Measurements from ENCODE around the gene TIRAP. TPM values are rescaled to one million over a fixed set of nuclear protein-coding genes. Genes with fewer than 3 reads are reported as not detected.

TIRAP gene
- total and polyA plus RNA-seq, 9 of the 15 experiments (the other 6 are each of a cell fraction or from before 2014, with no cell fraction given) = 0.60 to 8.7 (median 3.7) TPM

DNA sequence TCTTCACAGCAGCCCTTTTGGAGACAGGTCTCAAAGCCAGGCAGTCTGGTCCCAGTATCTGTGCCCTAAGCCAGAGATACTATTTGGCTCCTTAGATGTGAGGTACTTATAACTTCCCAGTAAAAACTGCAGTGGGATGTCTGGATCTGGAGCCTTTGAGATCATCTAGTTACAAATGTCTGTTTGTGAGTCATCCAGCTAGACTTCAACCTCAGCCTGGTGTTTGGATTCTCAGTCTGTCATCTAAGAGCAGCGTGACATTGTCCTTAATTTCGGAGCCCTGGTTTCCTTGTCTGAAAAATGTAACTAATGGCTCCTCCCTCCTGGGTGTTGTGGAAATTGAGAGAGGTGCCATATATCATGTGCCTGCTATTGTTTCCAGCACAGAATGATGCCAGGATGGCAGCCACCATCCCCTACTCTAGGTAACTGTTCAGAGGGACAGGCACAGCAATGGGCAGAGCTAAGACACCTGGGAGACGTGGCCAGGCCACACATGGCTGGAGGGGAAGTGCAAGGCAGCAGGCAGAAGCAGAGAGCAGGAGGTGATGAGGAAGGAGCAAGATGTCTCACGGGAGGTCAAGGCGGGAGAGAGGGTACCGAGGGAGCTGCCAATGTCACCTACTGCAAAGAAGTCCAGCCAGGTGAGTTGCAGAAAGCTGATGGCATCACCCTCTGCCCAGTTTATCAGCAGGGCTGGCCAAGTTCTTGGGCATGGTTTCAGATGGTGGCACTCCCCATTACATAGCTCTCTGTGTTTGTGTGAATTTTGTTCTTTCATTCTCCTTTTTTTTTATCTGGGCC, 52.0 kb downstream of the TIRAP start:
- no peaks in the 10 kb centered on the region for H3K9me3 ChIP-seq (replicated peaks; ENCODE audit: control insufficient read depth, insufficient read depth, low read depth, low read length)
- in situ Hi-C loops (cut with MboI) = no loop called here
- intact Hi-C loops (cut with micrococcal nuclease) = no loop called here
- H3K9ac ChIP-seq (ENCODE audit: insufficient read depth in 1 of 2, low read depth in 2 of 2, low read length in 2 of 2) = no peak overlapping the region
- peaks cover 3% of the 10 kb centered on the region for H3K9me1 ChIP-seq (ENCODE audit: control insufficient read depth, insufficient read depth, low read length)
- no peak overlapping the region for H3K4me3 ChIP-seq
- no peak overlapping the region for H3K27ac ChIP-seq (ENCODE audit: extremely low read depth, low read depth, low read length)
- H2AFZ ChIP-seq (ENCODE audit: low read depth, low read length) = no peak overlapping the region
- DNase-seq (ENCODE audit: extremely low read depth in 1 of 4, low spot score in 3 of 4) (no peak), ATAC-seq (no peak), FAIRE-seq (no peak)
- WGBS (ENCODE audit: insufficient coverage, low coverage, missing lambda C conversion rate) = 91% methylated on average over 6 of the region's 6 CpGs
- H4K20me1 ChIP-seq (replicated peaks; ENCODE audit: control insufficient read depth, insufficient read depth, low read length) = no peaks in the 10 kb centered on the region
- H3K4me1 ChIP-seq (replicated peaks in 1 of 2; ENCODE audit: control insufficient read depth in 2 of 2, insufficient read depth in 2 of 2, low read length in 2 of 2) = no peaks in the 10 kb centered on the region
- peaks cover 11% of the 10 kb centered on the region; the same call in 1 of the 3 replicates for H3K36me3 ChIP-seq (ENCODE audit: control insufficient read depth, insufficient read depth, low read length)
- no peaks in the 10 kb centered on the region for H3K79me2 ChIP-seq (ENCODE audit: control insufficient read depth, insufficient read depth, low read length)
- BruUV-seq (replicated peaks) = no TSS peak
- ChIA-PET CTCF (ENCODE audit: low intra/inter-chr PET ratio) (interaction anchor here (0.6 kb wide), 1 partner anchor 1407 kb away, joined by 3 read pairs; no protein-coding TSS in a partner anchor), POLR2A (interaction anchor here (0.6 to 1.0 kb wide), 3 partner anchors 21 to 667 kb away, joined by 3 read pairs; partner anchors contain the start of gene ST3GAL4)
- no peak overlapping the region for H3K4me2 ChIP-seq (ENCODE audit: insufficient read depth, low read length)
- H3K27me3 ChIP-seq (ENCODE audit: control insufficient read depth in 2 of 2, insufficient read depth in 2 of 2, low read length in 2 of 2) = no peaks in the 10 kb centered on the region
- TF ChIP-seq BRF1 (IDR thresholded peaks at IDR 0.05; ENCODE audit: borderline replicate concordance, extremely low read depth, insufficient read length) = no peak

- H3K79me2 ChIP-seq (ENCODE audit: control insufficient read depth, insufficient read depth, low read length) = no peaks in the 10 kb centered on the region
- ATAC-seq = no peak
- in situ Hi-C loops (cut with MboI) = no loop called here
- no peaks in the 10 kb centered on the region for H4K20me1 ChIP-seq (replicated peaks; ENCODE audit: control insufficient read depth, insufficient read depth, low read length)
- no peak overlapping the region for H3K27ac ChIP-seq (ENCODE audit: extremely low read depth, low read depth, low read length)
- no peaks in the 10 kb centered on the region for H3K9me3 ChIP-seq (replicated peaks; ENCODE audit: control insufficient read depth, insufficient read depth, low read depth, low read length)
- FAIRE-seq = no peak
- CTCF ChIA-PET (ENCODE audit: low intra/inter-chr PET ratio) = interaction anchor here (0.6 kb wide), 1 partner anchor 1407 kb away, joined by 3 read pairs; no protein-coding TSS in a partner anchor
- no peak overlapping the region for H3K9ac ChIP-seq (ENCODE audit: insufficient read depth in 1 of 2, low read depth in 2 of 2, low read length in 2 of 2)
- intact Hi-C loops (cut with micrococcal nuclease) = no loop called here
- H3K27me3 ChIP-seq (ENCODE audit: control insufficient read depth in 2 of 2, insufficient read depth in 2 of 2, low read length in 2 of 2) = no peaks in the 10 kb centered on the region
- no peak overlapping the region for H3K4me3 ChIP-seq
- BruUV-seq (replicated peaks) = no TSS peak
- peaks cover 3% of the 10 kb centered on the region for H3K9me1 ChIP-seq (ENCODE audit: control insufficient read depth, insufficient read depth, low read length)
- 75% methylated on average over 5 of the region's 5 CpGs for WGBS (ENCODE audit: insufficient coverage, low coverage, missing lambda C conversion rate)
- H3K4me2 ChIP-seq (ENCODE audit: insufficient read depth, low read length) = no peak overlapping the region
- H3K4me1 ChIP-seq (replicated peaks in 1 of 2; ENCODE audit: control insufficient read depth in 2 of 2, insufficient read depth in 2 of 2, low read length in 2 of 2) = no peaks in the 10 kb centered on the region
- H3K36me3 ChIP-seq (ENCODE audit: control insufficient read depth, insufficient read depth, low read length) = peaks cover 11% of the 10 kb centered on the region; the same call in 1 of the 3 replicates
- no peak for DNase-seq (ENCODE audit: extremely low read depth in 1 of 4, low spot score in 3 of 4)
- POLR2A ChIA-PET = interaction anchor here (0.6 to 1.0 kb wide), 3 partner anchors 21 to 667 kb away, joined by 3 read pairs; partner anchors contain the start of gene ST3GAL4
- no peak overlapping the region for H2AFZ ChIP-seq (ENCODE audit: low read depth, low read length)
- TF ChIP-seq PHB (CRISPR knock-in tag; IDR thresholded peaks at IDR 0.05) (no peak), ARHGAP35 (IDR thresholded peaks at IDR 0.05; ENCODE audit: partially characterized antibody) (no peak), ERF (CRISPR knock-in tag; IDR thresholded peaks at IDR 0.05) (no peak), ZBTB33 (CRISPR knock-in tag; IDR thresholded peaks at IDR 0.05) (no peak), RUNX1 (IDR thresholded peaks at IDR 0.05; ENCODE audit: low read depth) (no peak), FUS (optimal IDR thresholded peaks at IDR 0.05; ENCODE audit: low read depth, low read length) (no peak), ATF7 (IDR thresholded peaks at IDR 0.05) (no peak), SIRT6 (IDR thresholded peaks at IDR 0.05; ENCODE audit: low read depth, low read length) (no peak), DNMT1 (IDR thresholded peaks at IDR 0.05) (no peak)
- TF ChIP-seq, protein P1, sequence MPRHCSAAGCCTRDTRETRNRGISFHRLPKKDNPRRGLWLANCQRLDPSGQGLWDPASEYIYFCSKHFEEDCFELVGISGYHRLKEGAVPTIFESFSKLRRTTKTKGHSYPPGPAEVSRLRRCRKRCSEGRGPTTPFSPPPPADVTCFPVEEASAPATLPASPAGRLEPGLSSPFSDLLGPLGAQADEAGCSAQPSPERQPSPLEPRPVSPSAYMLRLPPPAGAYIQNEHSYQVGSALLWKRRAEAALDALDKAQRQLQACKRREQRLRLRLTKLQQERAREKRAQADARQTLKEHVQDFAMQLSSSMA (CRISPR knock-in tag; IDR thresholded peaks at IDR 0.05) = no peak
- TF ChIP-seq, protein P2, sequence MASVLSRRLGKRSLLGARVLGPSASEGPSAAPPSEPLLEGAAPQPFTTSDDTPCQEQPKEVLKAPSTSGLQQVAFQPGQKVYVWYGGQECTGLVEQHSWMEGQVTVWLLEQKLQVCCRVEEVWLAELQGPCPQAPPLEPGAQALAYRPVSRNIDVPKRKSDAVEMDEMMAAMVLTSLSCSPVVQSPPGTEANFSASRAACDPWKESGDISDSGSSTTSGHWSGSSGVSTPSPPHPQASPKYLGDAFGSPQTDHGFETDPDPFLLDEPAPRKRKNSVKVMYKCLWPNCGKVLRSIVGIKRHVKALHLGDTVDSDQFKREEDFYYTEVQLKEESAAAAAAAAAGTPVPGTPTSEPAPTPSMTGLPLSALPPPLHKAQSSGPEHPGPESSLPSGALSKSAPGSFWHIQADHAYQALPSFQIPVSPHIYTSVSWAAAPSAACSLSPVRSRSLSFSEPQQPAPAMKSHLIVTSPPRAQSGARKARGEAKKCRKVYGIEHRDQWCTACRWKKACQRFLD (CRISPR knock-in tag; IDR thresholded peaks at IDR 0.05) = no peak
Measured at GRCh38 chr11:126335463-126335760, 52.5 kb downstream of the TIRAP start.

Measured in K562 (cell line).